Natural killer cell (primary cell): ENCODE measurements around the gene DRG2. TPM values are rescaled to one million over a fixed set of nuclear protein-coding genes. Genes with fewer than 3 reads are reported as not detected.

Experiments used
- ATAC-seq, 3 donors: fragments of 150-1000 bp in 2 of 3; fragments of 200-7000 bp in 1 of 3; cut with Tn5 transposase; 1 replicate in 1 of 3; 2 replicates in 2 of 3; pipeline ENCODE4 v1.10.0; 2021; ENCODE audit warnings: mild to moderate bottlenecking in 2 of 3, moderate library complexity in 2 of 3
- DNase-seq, 2 donors: peaks; one replicate each; pipeline versions ENCODE4 v3.0.0 to v3.0.0-alpha.2; 2013 to 2021; ENCODE audit warnings: mixed read lengths in 1 of 2
- H3K27ac ChIP-seq: one replicate; pipeline ENCODE4 v1.5.1; 2013; ENCODE audit warnings: mild to moderate bottlenecking, low read length
- H3K27me3 ChIP-seq: one replicate; pipeline ENCODE4 v1.6.1; 2013; ENCODE audit warnings: low read length; ENCODE audit not compliant: control insufficient read depth, insufficient read depth
- H3K36me3 ChIP-seq: one replicate; pipeline ENCODE4 v1.6.1; 2013; ENCODE audit warnings: low read length; ENCODE audit not compliant: control insufficient read depth, insufficient read depth
- H3K4me1 ChIP-seq: one replicate; pipeline ENCODE4 v1.6.1; 2013; ENCODE audit warnings: low read length; ENCODE audit not compliant: control insufficient read depth, insufficient read depth
- H3K4me3 ChIP-seq: one replicate; pipeline ENCODE4 v1.5.1; 2013; ENCODE audit warnings: low read length
- H3K9me3 ChIP-seq: one replicate; pipeline ENCODE4 v1.6.1; 2013; ENCODE audit warnings: low read length; ENCODE audit not compliant: control insufficient read depth, insufficient read depth
- H3K27ac Mint-ChIP-seq, 2 donors: one replicate each; pipeline ENCODE4 v1.8.0; 2022; ENCODE audit warnings: mild to moderate bottlenecking in 2 of 2, mixed read lengths in 2 of 2, moderate library complexity in 1 of 2
- H3K27me3 Mint-ChIP-seq, 2 donors: one replicate each; pipeline ENCODE4 v1.8.0; 2022; ENCODE audit warnings: low read depth in 2 of 2, mixed read lengths in 2 of 2
- H3K36me3 Mint-ChIP-seq: one replicate; pipeline ENCODE4 v1.8.0; 2022; ENCODE audit warnings: mixed read lengths
- H3K4me1 Mint-ChIP-seq, 2 donors: one replicate each; pipeline ENCODE4 v1.8.0; 2022; ENCODE audit warnings: mixed read lengths in 2 of 2
- H3K4me3 Mint-ChIP-seq: one replicate; pipeline ENCODE4 v1.8.0; 2022; ENCODE audit warnings: mild to moderate bottlenecking, moderate library complexity, mixed read lengths
- H3K9me3 Mint-ChIP-seq, 2 donors: one replicate each; pipeline ENCODE4 v1.8.0; 2022; ENCODE audit warnings: mixed read lengths in 2 of 2
- WGBS: methylation state at CpG from one replicate; pipeline ENCODE4 v1.1.7; 2013; ENCODE audit warnings: missing lambda C conversion rate; ENCODE audit not compliant: insufficient coverage; 5-methylcytosine and 5-hydroxymethylcytosine counted together
- intact Hi-C: fragments of 100-400 bp; cut with micrococcal nuclease; formaldehyde crosslinking; loops from one replicate; pipeline ENCODE4 v1.14.2; 2022
- total RNA-seq, 4 donors: library from RNA; stranded (reverse); fragments of 120-200 nt in 1 of 4; gene quantifications; one replicate each; pipeline versions ENCODE4 v1.2.3 to v1.2.4, GENCODE V29; 2013 to 2022
- TF ChIP-seq, protein P1 (sequence below): fragments of 200-600 bp; IDR thresholded peaks from one replicate; pipeline ENCODE4 v1.8.0; 2022; ENCODE audit warnings: antibody characterized with exemption

Gene DRG2
- total RNA-seq, 3 donors from 2014 or later (not counting 1 experiment from before 2014, with no cell fraction given), result 53.3 to 69.2 (median 62.7) TPM

DNA sequence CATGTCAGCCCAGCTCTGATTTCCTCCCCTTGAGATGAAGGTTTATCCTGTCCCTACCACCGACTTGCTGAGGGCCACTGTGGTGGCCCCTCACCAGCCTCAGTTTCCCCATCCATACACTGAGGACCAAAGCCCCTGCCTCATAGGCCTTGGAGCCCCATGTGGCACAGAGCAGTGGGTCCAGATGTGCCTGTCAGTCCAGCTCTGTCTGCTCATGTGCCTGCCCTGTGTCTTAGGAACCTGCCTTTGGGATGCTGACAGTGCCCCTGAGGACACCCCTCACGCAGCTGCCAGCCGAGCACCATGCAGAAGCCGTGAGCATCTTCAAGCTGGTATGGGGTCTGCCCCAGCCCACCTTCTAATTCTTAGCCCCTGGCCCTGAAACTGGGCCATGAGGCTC is 56.5 kb downstream of the DRG2 start:
- Mint-ChIP-seq H3K9me3 (no peaks in the 10 kb centered on the region), H3K36me3 (no peaks in the 10 kb centered on the region), H3K4me3 (no peak overlapping the region), H3K27ac (no peak overlapping the region), H3K4me1 (peaks cover 5 to 6% of the 10 kb centered on the region in 2 donors), H3K27me3 (no peaks in the 10 kb centered on the region)
- H3K36me3 ChIP-seq, result no peaks in the 10 kb centered on the region
- TF ChIP-seq, protein P1, sequence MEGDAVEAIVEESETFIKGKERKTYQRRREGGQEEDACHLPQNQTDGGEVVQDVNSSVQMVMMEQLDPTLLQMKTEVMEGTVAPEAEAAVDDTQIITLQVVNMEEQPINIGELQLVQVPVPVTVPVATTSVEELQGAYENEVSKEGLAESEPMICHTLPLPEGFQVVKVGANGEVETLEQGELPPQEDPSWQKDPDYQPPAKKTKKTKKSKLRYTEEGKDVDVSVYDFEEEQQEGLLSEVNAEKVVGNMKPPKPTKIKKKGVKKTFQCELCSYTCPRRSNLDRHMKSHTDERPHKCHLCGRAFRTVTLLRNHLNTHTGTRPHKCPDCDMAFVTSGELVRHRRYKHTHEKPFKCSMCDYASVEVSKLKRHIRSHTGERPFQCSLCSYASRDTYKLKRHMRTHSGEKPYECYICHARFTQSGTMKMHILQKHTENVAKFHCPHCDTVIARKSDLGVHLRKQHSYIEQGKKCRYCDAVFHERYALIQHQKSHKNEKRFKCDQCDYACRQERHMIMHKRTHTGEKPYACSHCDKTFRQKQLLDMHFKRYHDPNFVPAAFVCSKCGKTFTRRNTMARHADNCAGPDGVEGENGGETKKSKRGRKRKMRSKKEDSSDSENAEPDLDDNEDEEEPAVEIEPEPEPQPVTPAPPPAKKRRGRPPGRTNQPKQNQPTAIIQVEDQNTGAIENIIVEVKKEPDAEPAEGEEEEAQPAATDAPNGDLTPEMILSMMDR, result no peak
- no peaks in the 10 kb centered on the region for H3K4me1 ChIP-seq
- DNase-seq, result no peak
- no peak overlapping the region for H3K27ac ChIP-seq
- intact Hi-C loops, result no loop called here
- WGBS, result 87% methylated on average over 4 of the region's 4 CpGs
- no peak overlapping the region for H3K4me3 ChIP-seq
- H3K27me3 ChIP-seq, result no peaks in the 10 kb centered on the region
- H3K9me3 ChIP-seq, result no peaks in the 10 kb centered on the region
- ATAC-seq, result no peak

DNA sequence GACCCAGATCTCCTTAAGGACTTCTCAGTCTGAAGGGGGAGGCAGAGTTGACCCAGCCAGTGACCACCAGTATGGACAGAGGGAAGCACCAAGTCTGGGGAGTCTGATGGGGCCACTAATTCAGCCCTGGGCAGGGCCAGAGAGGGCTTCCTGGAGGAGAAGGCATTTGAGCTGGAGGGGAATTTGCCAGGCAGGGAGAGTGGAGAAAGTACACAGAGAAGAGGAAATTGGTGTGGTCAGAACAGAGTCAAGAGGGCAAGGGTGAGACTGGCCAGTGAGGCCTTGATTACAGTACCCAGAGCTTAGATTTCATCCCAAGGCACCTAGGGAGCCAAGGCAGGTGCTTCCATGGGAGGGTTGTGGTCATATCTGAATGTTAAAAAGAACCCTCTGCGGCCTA is 57.1 kb downstream of the DRG2 start:
- TF ChIP-seq, protein P1, result no peak
- Histone ChIP-seq H3K4me3 (no peak overlapping the region), H3K27me3 (no peaks in the 10 kb centered on the region), H3K27ac (no peak overlapping the region), H3K4me1 (no peaks in the 10 kb centered on the region), H3K9me3 (no peaks in the 10 kb centered on the region), H3K36me3 (no peaks in the 10 kb centered on the region)
- WGBS, result 92% methylated on average over 1 of the region's 1 CpG
- Mint-ChIP-seq H3K9me3 (no peaks in the 10 kb centered on the region), H3K36me3 (no peaks in the 10 kb centered on the region), H3K27ac (no peak overlapping the region), H3K4me3 (no peak overlapping the region), H3K27me3 (no peaks in the 10 kb centered on the region), H3K4me1 (peaks cover 5 to 6% of the 10 kb centered on the region in 2 donors)
- intact Hi-C loops, result no loop called here
- DNase-seq (no peak), ATAC-seq (no peak)

DNA sequence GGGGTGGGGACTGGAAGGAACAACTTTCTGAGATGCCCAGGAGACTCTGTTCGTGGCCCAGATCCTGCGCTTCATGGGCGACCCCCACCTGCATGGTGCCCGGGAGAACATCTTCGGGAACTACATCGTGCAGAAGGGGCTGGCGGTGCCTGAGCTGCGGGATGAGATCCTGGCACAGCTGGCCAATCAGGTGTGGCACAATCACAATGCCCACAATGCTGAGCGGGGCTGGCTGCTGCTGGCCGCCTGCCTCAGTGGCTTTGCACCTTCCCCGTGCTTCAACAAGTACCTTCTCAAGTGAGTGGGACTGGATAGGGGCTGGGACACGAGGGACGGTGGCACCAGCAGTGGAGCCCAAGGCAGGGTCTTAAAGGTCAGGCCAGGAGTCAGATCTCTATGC is 58.1 kb downstream of the DRG2 start:
- no peak overlapping the region for H3K27ac Mint-ChIP-seq
- no peaks in the 10 kb centered on the region for H3K36me3 Mint-ChIP-seq
- H3K4me1 ChIP-seq, result no peaks in the 10 kb centered on the region
- H3K4me3 Mint-ChIP-seq, result no peak overlapping the region
- WGBS, result 92% methylated on average over 13 of the region's 13 CpGs
- TF ChIP-seq, protein P1, result no peak
- H3K27me3 Mint-ChIP-seq, result no peaks in the 10 kb centered on the region
- intact Hi-C loops, result no loop called here
- no peak for DNase-seq
- no peaks in the 10 kb centered on the region for H3K9me3 ChIP-seq
- no peaks in the 10 kb centered on the region for H3K27me3 ChIP-seq
- H3K27ac ChIP-seq, result no peak overlapping the region
- no peaks in the 10 kb centered on the region for H3K36me3 ChIP-seq
- H3K9me3 Mint-ChIP-seq, result no peaks in the 10 kb centered on the region
- peaks cover 5 to 6% of the 10 kb centered on the region in 2 donors for H3K4me1 Mint-ChIP-seq
- H3K4me3 ChIP-seq, result no peak overlapping the region
- no peak for ATAC-seq

DNA sequence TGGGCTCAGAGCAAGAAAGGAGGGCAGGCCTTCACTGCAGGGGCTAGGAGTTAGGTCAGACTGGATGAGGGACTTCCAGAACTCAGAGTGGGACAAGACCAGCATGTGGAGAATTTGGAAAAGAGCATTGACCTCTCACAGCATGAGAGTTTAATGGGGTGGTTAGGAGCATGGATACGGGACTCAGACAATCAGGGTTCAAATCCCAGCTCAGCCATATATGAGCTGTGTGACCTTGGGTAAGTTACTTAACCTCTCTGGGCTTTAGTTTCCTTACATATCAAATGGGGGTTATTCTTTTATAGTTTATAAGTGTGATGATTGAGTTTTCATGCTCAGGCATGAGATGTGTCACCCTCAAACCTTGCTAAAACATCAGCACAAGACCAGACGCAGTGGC is 58.5 kb downstream of the DRG2 start:
- Histone ChIP-seq H3K27ac (no peak overlapping the region), H3K27me3 (no peaks in the 10 kb centered on the region), H3K4me1 (no peaks in the 10 kb centered on the region), H3K4me3 (no peak overlapping the region), H3K9me3 (no peaks in the 10 kb centered on the region), H3K36me3 (no peaks in the 10 kb centered on the region)
- Mint-ChIP-seq H3K27ac (no peak overlapping the region), H3K4me1 (peaks cover 2 to 3% of the 10 kb centered on the region in 2 donors), H3K4me3 (no peak overlapping the region), H3K36me3 (no peaks in the 10 kb centered on the region), H3K27me3 (no peaks in the 10 kb centered on the region), H3K9me3 (no peaks in the 10 kb centered on the region)
- ATAC-seq (no peak), DNase-seq (no peak)
- TF ChIP-seq, protein P1, result no peak
- WGBS, result 97% methylated on average over 2 of the region's 2 CpGs
- intact Hi-C loops, result no loop called here
